Fibroblast of the aortic adventitia (primary cell): Measurements from ENCODE around the gene BICC1. TPM values are rescaled to one million over a fixed set of nuclear protein-coding genes. Genes with fewer than 3 reads are reported as not detected.

ENCODE experiments used
- DNase-seq: peaks from one replicate; pipeline ENCODE4 v3.0.0-alpha.2; 2010; ENCODE audit warnings: low read depth
- H3K4me3 ChIP-seq: 2 replicates; pipeline ENCODE4 v1.5.1; 2011; ENCODE audit warnings: low read depth, mild to moderate bottlenecking, control low read depth, low read length, moderate library complexity
- total RNA-seq: library from RNA; depleted of rRNA; stranded (reverse); fragments of >200 nt; gene quantifications from 2 replicates; pipeline ENCODE4 v1.2.3, GENCODE V29; 2012; ENCODE audit warnings: low replicate concordance
- TF ChIP-seq, protein P1 (sequence below): IDR thresholded peaks from 2 replicates; pipeline ENCODE4 v1.5.1; 2011; ENCODE audit warnings: mild to moderate bottlenecking, low read length, control low read depth, inconsistent platforms; ENCODE audit not compliant: insufficient read depth

BICC1 gene
- total RNA-seq, 1 donor: 177 TPM

DNA sequence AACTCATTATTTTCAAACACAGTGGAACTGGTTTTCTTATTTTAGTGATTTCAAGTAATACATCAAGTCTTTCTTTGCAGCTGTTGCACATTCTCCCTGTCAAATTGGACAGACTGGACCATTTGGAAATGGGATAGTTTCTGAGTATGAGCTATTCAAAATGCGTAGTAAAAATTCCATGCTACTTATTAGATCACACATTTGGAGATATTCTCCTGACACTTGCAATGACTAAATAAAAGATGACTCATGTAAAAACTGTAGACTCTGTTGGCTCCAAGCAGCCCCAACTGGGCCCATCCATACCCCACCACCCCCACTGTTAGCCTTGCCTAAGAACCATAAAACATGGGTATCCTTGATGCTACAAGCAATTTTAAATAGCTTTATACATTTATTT, 25.9 kb upstream of the BICC1 start:
- no peak overlapping the region for H3K4me3 ChIP-seq
- DNase-seq: peak; percentile 67
- TF ChIP-seq, protein P1, sequence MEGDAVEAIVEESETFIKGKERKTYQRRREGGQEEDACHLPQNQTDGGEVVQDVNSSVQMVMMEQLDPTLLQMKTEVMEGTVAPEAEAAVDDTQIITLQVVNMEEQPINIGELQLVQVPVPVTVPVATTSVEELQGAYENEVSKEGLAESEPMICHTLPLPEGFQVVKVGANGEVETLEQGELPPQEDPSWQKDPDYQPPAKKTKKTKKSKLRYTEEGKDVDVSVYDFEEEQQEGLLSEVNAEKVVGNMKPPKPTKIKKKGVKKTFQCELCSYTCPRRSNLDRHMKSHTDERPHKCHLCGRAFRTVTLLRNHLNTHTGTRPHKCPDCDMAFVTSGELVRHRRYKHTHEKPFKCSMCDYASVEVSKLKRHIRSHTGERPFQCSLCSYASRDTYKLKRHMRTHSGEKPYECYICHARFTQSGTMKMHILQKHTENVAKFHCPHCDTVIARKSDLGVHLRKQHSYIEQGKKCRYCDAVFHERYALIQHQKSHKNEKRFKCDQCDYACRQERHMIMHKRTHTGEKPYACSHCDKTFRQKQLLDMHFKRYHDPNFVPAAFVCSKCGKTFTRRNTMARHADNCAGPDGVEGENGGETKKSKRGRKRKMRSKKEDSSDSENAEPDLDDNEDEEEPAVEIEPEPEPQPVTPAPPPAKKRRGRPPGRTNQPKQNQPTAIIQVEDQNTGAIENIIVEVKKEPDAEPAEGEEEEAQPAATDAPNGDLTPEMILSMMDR: no peak

DNA sequence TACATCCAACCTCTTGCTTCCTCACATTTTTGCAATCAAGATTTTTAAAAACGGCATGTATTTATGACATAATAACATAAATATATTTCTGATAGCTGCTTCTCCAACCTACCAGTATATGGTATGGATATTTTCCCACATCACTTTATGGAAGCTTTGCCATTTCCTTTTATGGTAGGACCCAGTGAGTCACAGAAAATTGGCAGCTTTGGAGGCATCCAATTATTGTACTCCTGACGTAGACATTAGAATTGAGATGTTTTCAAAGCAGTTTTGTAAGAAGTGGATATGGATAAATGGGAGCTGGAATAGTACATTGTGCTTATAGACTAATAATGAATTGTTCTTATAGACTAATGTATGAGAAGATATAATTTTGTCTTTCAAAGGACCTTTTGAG, 23.8 kb upstream of the BICC1 start:
- peak; percentile 81 for DNase-seq
- TF ChIP-seq, protein P1: no peak

DNA sequence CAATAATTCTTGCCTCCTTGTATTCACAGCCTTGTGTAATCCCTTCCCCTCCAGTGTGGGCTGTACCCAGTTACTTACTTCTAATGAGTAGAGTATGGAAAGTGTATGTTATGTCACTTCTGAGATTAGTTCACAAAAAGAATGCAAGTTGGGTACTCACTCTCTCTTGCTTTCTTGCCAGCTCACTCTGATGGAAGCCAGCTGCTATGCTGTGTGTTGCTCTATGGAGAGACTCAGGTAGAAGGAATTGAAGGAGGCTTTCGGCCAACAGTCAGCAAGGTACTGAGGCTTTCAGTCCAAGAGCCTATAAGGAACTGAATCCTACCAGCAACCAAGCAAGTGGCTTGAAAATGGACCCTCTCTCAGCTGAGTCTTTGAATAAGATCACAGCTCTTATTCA, 9.7 kb upstream of the BICC1 start:
- no peak overlapping the region for H3K4me3 ChIP-seq
- TF ChIP-seq, protein P1: no peak
- DNase-seq: peak; percentile 50

More for the DNA sequence above, 23.8 kb upstream of the BICC1 start:
- no peak overlapping the region for H3K4me3 ChIP-seq

DNA sequence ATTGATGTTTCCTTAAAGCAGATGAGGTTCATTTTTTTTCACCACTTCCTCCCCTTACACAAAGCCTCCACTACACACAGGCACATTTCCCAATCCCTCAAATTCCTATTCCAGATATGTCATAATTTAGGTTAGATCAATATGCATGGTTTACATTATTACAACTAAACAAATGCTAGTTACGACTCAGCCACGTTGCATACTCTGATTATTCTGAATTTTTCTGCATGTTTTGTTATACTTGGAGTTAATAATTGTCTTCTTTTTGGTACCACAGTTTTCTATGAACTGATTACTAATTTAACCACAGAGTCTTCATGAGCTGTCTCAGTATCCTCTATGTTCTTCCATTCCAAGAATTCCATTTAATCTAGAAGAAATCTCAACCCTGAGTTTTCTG, 4.4 kb upstream of the BICC1 start:
- peak; percentile 66 for DNase-seq
- TF ChIP-seq, protein P1: no peak
- H3K4me3 ChIP-seq: no peak overlapping the region

DNA sequence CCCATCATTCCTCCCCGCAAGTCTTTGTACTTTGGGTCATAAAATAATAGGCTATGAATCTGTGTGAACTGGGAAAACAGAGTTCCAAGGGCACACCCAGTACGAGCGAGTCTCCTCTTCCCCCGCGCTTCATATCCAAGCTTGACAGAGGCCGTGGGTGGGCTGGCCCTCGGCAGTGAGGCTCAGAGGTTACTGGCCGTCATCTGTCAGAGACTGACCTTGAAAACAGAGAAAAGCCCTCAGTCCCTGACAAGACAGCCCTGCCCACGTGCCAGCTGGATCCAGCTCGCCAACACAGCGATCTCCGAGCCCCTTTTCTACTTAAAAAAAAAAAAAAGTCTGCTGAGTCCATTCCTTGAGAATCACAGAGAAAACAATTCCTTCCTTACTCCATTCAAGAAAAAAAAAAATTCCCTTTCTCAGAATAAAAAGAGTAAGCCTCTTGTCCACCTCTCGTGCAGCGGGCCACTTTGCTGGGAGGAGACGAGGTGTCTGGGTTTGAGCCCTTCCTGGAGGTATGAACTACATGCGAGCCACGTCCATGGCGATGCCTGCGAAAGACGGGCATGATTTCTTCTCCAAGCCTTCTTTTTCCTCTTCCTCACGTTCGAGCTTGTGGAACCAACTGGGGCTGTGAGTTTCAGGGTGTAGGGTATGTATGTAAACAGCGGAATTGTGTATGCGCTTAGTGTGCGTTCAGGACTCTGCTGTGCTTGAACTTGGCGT, 744 bp upstream of the BICC1 start:
- peak overlapping the region; percentile 91 for H3K4me3 ChIP-seq
- peak; percentile 43 for DNase-seq
- TF ChIP-seq, protein P1: no peak

DNA sequence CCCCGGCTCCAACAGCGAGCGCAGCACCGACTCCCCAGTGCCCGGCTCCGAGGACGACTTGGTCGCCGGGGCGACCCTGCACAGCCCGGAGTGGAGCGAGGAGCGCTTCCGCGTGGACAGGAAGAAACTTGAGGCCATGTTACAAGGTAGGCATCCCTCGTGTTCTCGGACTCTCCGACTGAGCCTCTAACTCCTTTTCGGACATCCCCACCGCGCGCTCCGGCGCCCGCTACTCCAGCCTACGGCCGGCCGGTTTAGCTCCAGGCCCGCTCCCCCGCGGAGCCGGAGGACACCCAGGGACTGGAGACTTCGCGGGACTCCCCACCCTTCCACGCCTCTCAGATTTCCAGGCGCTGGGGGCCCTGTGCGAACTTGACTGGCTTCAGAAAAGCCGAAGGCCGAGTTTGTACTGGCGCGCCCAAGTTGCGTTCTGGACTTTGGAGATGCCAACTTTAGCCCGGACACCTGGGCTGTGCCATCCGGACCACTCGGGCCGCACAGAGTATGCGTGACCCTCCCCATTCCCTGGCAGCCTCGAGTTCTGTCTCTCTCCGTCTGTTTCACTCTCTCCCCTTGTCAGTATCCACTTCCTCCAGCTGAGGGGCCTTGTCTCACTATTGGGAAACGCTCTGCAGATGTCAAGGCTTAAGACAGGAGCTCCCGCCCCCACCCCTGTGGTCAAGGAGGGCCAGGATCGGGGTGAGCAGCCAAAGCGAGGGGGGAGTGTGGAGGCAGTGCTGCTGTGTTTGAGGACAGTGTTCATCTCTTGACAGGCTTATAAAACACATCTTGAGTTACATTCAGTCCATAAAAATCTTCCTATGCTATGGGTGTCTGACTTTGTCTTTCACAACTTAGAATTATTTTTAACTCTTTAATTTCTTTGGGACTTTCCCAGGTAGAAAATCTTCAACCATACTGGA, 777 bp downstream of the BICC1 start:
- peak overlapping the region; percentile 91 for H3K4me3 ChIP-seq
- TF ChIP-seq, protein P1: no peak
- DNase-seq: peak; percentile 87
